ENCODE measurements around the gene PARP6.

PARP6 gene

GRCh38 chr15:72272213-72272996, at the start of gene PARP6:
PARP6 (minus strand) TSS chr15:72272554; CDS start chr15:72267477, 5,077 bp downstream.
- in situ Hi-C loops (cut with HindIII; ENCODE audit: low sequenced_read_pairs) = loop anchor here (5.0 kb wide), 1 partner anchor 70 kb away; no protein-coding TSS in a partner anchor

GRCh38 chr15:72319985-72320671, 47.8 kb upstream of the PARP6 start, which contains the start of gene CELF6:
CELF6 (minus strand) TSS chr15:72320157; CDS start chr15:72319874, 283 bp downstream.
- in situ Hi-C loops (cut with HindIII; ENCODE audit: low sequenced_read_pairs) = no loop called here

GRCh38 chr15:72319360-72319984, 47.1 kb upstream of the PARP6 start:
- in situ Hi-C loops (cut with HindIII; ENCODE audit: low sequenced_read_pairs) = no loop called here

DNA sequence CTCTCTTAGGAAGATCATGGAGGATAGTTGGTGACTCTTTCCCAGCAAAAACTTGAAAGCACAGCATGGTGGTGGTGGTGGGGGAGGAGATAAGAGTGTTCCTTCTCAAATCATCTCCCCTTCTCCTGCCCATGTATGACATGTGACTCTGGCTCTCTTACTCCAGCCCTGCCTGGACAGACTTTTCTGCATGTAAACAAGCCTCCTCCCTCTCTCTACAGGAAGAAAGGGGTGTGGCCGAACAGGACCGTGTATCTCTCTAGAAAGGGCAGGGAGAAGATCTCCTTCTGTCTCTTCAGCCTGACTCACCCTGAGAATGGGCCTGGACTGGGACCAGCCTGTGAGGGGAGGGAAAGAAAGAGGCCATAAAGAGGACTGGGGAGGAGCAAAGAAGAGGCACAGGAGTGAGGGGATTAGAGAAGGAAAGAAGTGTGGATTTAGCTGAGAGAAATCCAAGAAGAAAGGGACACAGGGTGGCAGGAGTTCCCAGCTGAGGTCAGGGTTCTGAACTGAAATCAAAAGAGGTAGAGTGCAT, 46.1 kb upstream of the PARP6 start:
- in situ Hi-C loops (cut with HindIII; ENCODE audit: low sequenced_read_pairs) = no loop called here

- in situ Hi-C loops (cut with HindIII; ENCODE audit: low sequenced_read_pairs) = no loop called here
These were observed 43.5 kb upstream of the PARP6 start for GRCh38 chr15:72315706-72316370.

GRCh38 chr15:72313881-72314280, 41.5 kb upstream of the PARP6 start:
- in situ Hi-C loops (cut with HindIII; ENCODE audit: low sequenced_read_pairs) = no loop called here

DNA sequence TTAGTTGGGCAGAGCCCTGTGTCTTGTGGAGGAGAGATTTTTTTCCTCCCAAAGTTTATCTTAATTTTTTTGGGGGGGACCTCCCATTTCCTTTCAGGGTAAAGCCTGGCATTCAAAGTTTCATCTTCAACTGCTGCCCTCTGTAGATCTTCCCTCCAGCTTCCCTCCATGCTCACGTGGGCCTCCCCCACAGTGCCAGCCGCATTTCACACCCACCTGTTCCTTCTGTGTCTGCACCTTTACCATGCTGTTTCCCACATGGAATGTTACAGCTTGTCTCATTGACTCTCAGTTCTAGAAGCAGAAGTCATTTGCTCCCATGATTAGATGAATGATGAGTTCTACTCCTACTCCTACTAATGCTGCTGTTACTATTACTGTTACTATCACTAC, 41.1 kb upstream of the PARP6 start:
- in situ Hi-C loops (cut with HindIII; ENCODE audit: low sequenced_read_pairs) = no loop called here

DNA sequence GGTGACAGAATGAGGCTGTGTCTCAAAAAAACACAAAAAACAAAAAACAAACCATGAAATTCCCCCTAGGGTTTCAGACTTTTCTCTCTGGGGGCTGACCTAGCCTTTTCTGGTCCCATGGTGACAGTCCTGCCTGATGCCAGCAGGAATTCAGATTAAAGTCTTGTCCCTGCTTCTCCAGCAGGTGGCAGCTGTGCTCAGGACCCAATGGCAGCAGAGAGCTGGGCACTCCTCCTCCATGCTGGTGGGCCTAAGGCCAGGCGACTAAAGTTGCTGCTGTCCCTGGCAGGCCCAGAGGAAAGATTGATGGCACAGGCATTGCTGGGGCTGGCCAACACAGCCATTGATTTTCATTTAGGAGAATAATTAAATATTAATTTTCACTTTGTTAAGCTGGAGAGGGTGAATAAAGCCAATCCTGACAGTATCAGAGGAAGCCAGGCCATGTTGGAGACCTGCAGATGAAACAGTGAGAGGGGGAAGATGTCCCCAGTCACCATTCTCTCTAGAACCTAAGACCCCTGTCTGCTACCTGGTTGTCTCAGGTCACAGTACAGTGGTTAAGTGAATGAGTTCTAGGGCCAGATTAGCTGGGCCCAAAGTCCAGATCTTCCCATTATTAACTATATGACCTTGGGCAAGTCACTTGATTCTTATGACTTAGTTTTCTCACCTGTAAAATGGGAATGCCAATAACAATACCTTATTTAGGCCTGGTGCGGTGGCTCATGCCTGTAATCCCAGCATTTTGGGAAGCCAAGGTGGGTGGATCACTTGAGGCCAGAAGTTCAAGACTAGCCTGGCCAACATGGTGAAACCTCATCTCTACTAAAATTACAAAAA, 40.5 kb upstream of the PARP6 start:
- in situ Hi-C loops (cut with HindIII; ENCODE audit: low sequenced_read_pairs) = no loop called here

DNA sequence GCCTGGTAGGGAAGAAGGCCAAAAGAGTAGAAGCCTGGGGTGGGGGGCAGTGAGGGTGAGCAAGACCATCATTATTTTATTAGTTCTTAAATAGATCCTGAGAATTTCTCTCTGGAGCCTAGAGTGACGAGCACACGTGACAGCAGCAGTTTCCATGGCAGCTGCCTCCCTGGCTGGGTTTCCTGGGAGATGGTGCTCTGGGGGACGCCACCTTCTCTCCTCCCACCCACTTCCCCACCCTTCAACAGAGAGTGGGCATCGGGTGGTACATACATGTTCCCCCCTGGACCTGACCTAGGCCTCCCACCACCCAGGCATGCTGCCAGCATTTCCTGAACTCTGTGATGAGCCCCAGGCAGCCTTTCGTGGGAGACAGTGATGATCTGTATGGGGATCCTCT, 34.7 kb upstream of the PARP6 start:
- in situ Hi-C loops (cut with HindIII; ENCODE audit: low sequenced_read_pairs) = no loop called here

DNA sequence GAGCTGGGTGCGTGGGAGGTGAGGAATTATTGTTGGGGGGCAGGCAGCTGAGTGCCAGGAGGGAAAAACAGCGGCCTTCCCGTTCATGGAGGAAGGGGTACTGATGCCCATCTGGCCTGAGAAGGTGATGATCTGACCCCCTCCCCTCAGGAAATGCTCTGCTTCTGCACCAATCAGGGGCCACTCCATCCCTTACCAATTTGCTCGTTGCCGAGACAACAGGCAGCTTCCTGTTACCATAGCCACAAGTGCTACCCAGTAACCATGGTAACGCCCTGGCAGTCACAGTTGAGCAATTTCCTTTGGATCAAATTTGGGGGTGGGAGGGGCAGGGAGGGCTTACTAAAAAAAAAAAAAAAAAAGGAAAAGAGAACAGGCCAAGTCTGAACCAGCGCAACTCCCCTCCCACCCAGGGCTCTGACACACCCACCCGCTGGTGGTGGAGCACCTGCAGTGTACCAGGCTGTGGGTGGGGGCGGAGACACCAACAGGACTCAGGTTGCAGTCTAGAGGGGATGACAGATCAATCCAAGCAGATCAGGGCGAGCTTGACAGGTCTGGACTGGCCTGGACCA, 33.9 kb upstream of the PARP6 start:
- in situ Hi-C loops (cut with HindIII; ENCODE audit: low sequenced_read_pairs) = no loop called here

DNA sequence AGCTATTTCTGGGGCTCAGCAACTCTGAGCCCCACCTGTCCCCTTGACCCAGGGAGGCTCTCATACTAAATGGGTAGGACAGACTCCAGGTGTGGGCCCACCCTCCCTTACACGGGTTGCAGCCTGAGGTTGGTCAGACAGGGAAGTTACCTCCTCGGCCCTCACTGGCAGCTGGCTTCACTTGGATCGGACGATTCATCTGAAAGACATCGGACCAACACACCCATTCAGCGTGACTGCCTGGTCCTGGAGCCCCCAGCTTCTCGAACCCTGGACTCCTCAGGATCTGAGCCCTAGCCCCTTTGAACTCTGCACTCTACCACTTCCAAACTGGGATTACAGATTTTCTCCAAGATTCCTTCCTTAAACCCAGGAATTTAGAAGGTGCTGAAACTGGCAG, 32.2 kb upstream of the PARP6 start:
- in situ Hi-C loops (cut with HindIII; ENCODE audit: low sequenced_read_pairs) = no loop called here

DNA sequence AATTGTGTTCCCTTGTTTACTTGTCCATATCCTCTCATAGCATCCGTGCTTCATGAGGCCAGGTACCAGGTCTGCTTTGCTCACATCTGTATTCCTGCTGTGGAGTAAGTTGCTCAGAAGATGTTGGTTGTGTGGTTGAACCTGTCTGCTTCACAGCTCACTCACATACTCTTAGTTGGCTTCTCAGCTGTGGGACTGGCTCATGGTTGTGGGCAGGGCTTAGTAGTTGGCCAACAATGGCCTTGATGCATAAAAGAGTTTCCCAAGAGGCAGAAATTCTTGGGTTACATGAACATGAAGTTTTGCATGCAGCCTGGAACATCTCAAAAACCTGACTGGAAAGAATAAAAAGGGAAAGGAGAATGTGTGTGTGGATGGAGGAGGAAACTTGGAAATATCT, 30.6 kb upstream of the PARP6 start:
- in situ Hi-C loops (cut with HindIII; ENCODE audit: low sequenced_read_pairs) = no loop called here

DNA sequence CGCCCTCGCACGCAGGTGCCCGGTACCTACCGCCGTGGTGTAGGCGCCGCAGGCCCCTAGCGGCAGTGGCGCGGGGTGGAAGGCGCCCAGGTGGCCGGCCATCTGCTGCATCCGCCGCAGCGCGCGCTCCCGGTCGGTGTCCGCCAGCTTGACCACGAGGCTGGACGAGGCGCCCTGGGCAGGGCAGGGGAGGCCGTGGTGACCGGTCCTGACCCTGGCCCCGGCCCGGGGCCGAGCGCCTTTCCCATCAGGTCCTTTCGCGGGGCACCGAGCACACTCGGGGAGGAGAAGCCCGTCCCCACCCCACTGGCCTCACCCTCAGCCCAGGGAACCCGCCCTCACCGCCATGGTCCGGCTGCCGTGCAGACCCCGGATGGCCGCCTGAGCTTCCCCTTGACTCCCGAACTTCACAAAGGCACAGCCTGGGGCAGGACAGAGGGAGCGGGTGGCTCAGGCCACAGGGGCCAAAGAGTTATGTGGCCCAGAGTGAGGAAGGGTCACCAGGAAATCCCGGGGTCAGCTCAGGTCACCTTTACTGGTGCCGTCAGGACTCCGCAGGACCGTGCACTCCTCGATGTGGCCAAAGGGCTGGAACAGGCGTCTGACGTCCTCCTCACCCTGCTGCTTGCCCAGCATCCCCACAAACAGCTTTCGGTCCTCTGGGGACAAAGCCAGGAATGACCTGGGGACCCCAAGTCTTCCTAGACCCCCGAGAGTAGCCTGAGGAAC, 17.4 kb upstream of the PARP6 start:
- in situ Hi-C loops (cut with HindIII; ENCODE audit: low sequenced_read_pairs) = no loop called here

GRCh38 chr15:72288796-72289596, 16.6 kb upstream of the PARP6 start:
- in situ Hi-C loops (cut with HindIII; ENCODE audit: low sequenced_read_pairs) = no loop called here

- in situ Hi-C loops (cut with HindIII; ENCODE audit: low sequenced_read_pairs) = no loop called here
These were observed 13.7 kb upstream of the PARP6 start for GRCh38 chr15:72285927-72286516.

DNA sequence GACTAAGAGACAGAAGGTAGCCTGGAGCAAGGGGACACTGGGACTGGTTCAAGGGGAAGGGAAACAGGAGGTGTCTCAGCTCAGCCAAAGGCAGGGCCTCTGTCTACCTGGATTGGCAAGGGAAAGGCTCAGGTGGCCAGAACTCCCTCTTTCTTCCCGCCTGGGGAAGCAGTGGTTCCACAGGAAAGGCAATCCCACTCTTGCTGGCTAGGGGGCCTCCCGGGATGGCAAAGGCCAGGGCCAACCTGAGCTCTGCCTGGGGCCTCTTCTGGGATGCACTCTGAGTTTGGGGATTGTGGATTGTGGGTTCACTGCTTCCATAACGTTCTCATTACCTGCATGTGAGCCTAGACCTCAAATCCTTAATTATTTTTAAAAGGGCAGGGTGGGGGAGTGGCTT, 13.0 kb upstream of the PARP6 start:
- in situ Hi-C loops (cut with HindIII; ENCODE audit: low sequenced_read_pairs) = no loop called here

GRCh38 chr15:72284781-72285180, 12.4 kb upstream of the PARP6 start:
- in situ Hi-C loops (cut with HindIII; ENCODE audit: low sequenced_read_pairs) = no loop called here

DNA sequence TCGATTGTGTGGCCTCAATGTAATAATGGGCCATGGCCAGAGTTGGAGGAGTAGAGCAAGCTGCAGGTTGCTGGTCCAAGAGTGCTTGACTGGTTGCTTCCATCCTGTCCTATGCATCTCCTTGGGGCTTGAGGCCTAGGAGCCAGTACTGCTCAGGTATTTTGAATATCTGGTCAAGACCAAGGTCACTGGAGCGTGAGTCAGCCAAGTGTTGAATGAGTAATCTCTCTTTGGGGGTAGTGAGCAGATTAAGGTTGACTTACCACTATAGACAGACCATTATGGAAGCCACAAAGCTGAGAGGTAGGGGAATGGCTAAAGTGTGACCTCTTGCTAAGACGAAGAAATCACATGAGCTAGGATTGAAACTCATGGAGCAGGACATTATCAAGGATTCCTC, 9.4 kb upstream of the PARP6 start:
- in situ Hi-C loops (cut with HindIII; ENCODE audit: low sequenced_read_pairs) = no loop called here
